Ectodermal cell (in vitro differentiated cells): ENCODE data around the gene MKKS.

Source experiments
- H3K27ac ChIP-seq: 2 replicates; pipeline ENCODE4 v1.7.0; 2013; ENCODE audit warnings: mild to moderate bottlenecking, low read depth, low read length; ENCODE audit not compliant: insufficient read depth, poor library complexity, severe bottlenecking
- H3K27me3 ChIP-seq: 2 replicates; pipeline ENCODE4 v1.7.0; 2013; ENCODE audit warnings: mild to moderate bottlenecking, low read length; ENCODE audit not compliant: insufficient read depth, control insufficient read depth, poor library complexity, severe bottlenecking
- H3K36me3 ChIP-seq: one replicate; pipeline ENCODE4 v1.7.0; 2013; ENCODE audit warnings: low read length; ENCODE audit not compliant: control insufficient read depth, insufficient read depth
- H3K4me1 ChIP-seq: one replicate; pipeline ENCODE4 v1.7.0; 2013; ENCODE audit warnings: low read length; ENCODE audit not compliant: control insufficient read depth, insufficient read depth
- H3K4me3 ChIP-seq: 2 replicates; pipeline ENCODE4 v1.7.0; 2013; ENCODE audit warnings: low read depth, low read length, control low read depth; ENCODE audit not compliant: insufficient read depth
- H3K9me3 ChIP-seq: 2 replicates; pipeline ENCODE4 v1.7.0; 2013; ENCODE audit warnings: mild to moderate bottlenecking, low read length, moderate library complexity; ENCODE audit not compliant: control insufficient read depth
- WGBS, 2 experiments: methylation state at CpG; one replicate each; pipeline ENCODE4 v1.1.7; 2013; ENCODE audit warnings: missing lambda C conversion rate in 2 of 2; 5-methylcytosine and 5-hydroxymethylcytosine counted together

MKKS gene

DNA sequence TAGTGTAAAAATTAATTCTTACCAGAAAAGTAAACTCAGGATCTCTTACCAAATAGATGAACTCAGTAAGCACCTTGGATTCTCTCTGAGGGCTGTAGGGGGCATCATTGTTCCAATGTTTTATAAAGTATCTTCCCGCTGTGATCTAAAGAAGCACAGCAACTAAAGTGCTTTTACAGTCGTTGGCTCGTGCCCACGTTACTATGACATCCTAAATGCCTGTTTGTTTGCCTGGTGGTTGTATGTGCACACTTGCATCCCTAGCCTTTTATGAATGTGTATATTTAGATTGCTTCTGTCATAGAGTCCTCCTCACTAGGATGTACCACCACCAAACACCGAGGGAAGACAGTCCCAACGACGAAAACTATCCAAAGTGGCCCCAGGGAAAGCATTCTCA, 35.6 kb upstream of the MKKS start:
- 22 to 27% methylated on average over 6 to 7 of the region's 7 CpGs for WGBS, 2 experiments
- no peaks in the 10 kb centered on the region for H3K27me3 ChIP-seq
- no peaks in the 10 kb centered on the region for H3K36me3 ChIP-seq
- H3K4me1 ChIP-seq, result peaks cover 55% of the 10 kb centered on the region
- no peak overlapping the region for H3K4me3 ChIP-seq
- no peaks in the 10 kb centered on the region for H3K9me3 ChIP-seq
- H3K27ac ChIP-seq, result peak overlapping the region; percentile 47

DNA sequence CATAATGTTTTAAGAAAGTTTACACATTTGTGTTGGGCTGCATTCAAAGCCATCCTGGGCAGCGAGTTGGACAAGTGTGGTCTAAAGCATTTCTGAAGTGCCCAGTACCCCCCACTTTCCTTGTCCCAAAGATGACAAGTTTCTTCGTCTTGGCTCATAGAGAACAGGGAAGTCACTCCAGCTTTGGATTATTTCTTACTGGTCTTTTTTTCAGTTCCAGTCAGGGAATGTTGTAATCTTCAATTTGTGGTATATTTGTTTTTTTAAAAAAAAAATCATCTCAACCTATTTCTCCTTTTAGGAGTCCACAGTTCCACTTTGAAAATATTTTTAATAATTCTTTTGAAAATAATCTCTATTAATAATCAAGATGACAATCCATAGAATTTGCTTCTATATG, 35.0 kb upstream of the MKKS start:
- 90 to 98% methylated on average over 2 of the region's 2 CpGs for WGBS, 2 experiments
- H3K36me3 ChIP-seq, result no peaks in the 10 kb centered on the region
- no peaks in the 10 kb centered on the region for H3K9me3 ChIP-seq
- no peak overlapping the region for H3K4me3 ChIP-seq
- no peak overlapping the region for H3K27ac ChIP-seq
- H3K4me1 ChIP-seq, result peaks cover 55% of the 10 kb centered on the region
- H3K27me3 ChIP-seq, result no peaks in the 10 kb centered on the region

DNA sequence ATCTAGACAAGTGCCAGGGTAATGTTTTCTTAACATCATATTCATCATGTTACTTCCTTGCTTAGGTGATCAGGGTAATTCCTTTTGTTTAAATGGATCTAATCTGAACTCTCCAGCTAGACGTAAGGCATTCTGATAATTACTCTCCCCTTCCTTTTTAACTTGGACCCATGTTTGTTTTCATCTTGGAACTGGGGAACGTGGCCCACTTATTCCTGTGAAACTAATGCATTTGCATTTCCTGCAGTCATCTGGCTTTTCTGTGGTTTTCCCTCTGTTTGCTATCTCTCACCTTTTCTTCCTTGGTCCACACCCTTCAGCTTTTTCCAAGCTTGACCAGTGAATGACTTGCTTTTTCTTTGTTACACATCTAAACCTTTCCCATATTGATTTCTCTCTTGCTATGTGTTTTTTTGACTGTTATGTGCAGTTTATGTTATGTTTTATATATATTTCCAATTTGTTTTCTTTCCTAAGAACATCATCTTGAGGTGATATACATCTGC, 34.4 kb upstream of the MKKS start:
- 43 to 60% methylated on average over 2 of the region's 2 CpGs for WGBS, 2 experiments
- H3K9me3 ChIP-seq, result peaks cover 2% of the 10 kb centered on the region
- no peak overlapping the region for H3K4me3 ChIP-seq
- H3K36me3 ChIP-seq, result no peaks in the 10 kb centered on the region
- peaks cover 55% of the 10 kb centered on the region for H3K4me1 ChIP-seq
- H3K27me3 ChIP-seq, result no peaks in the 10 kb centered on the region
- peak overlapping the region; percentile 57 for H3K27ac ChIP-seq

DNA sequence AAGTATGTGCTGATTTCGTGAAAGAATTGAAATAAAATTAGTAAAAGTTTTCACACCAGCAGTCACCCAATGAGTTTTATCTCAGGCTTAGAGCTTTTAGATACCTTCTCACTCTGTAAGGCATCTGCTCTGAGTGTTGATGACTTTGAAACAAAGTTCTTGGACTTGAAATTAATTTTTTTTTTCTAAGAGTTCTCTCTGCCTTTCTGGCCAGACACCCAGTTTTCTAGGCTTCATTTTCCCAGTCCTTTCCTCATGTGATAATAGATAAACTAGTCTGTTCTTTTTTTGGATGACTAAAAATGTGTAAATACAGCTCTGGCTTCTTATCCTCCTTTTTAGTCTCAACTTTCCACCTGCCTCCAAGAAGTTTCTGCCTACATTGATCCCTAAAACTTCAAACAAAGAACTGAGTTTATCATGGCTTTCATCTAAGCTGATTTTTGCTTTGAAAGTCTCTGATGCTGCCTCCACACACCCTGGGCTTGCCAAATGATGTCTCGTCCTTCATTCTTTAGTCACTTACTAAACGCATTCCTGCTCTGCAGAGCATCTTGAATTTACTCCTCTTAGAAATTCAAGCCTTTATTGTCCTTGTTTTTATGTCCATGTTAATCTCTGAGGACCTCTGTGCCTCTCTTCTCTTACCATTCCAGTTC, 33.8 kb upstream of the MKKS start:
- Histone ChIP-seq H3K27me3 (no peaks in the 10 kb centered on the region), H3K27ac (peak overlapping the region; percentile 98), H3K4me1 (peaks cover 51% of the 10 kb centered on the region), H3K36me3 (no peaks in the 10 kb centered on the region), H3K9me3 (peaks cover 2% of the 10 kb centered on the region), H3K4me3 (no peak overlapping the region)
- 14 to 29% methylated on average over 2 to 3 of the region's 3 CpGs for WGBS, 2 experiments

DNA sequence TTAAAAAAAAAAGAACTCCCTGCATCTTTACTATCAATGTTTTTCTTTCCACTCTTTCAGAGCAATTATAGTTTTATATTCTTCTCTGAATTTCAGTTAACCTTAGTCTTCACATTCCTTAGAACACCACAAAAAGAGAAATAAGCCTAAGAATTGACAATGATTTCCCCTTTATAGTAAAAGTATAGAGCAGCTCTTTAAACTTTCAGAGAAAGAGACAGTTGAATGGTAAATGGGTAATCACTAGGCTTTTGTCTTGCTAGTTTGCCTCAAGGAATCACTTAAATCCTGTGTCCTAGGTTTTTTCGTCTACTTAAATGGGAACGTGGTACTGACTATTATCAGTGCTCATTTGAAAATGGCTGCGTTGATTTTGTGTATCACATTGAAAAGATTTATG, 32.8 kb upstream of the MKKS start:
- peaks cover 50% of the 10 kb centered on the region for H3K4me1 ChIP-seq
- no peaks in the 10 kb centered on the region for H3K27me3 ChIP-seq
- peaks cover 2% of the 10 kb centered on the region for H3K9me3 ChIP-seq
- WGBS, 2 experiments, result 3 to 6% methylated on average over 2 of the region's 3 CpGs
- H3K4me3 ChIP-seq, result no peak overlapping the region
- H3K27ac ChIP-seq, result peak overlapping the region; percentile 98
- no peaks in the 10 kb centered on the region for H3K36me3 ChIP-seq

DNA sequence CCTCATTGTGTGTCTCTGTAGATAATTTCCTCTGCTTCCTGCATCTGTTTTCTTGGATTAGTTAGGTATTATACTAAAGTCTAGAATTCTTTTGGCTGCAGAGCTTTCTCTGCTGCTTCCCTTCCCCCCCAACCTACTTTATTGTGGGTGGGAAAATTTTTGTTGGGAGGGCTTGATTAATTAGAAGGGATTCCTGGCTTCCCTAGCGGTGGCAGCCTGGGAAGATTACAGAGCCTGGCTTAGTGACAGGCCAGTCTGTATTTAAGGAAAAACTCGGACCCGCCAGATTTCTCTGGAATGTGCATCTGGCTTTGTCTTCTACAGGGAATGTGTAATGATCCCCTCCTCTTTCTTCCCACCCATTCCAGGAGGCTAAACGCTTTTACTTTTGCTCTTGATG, 32.3 kb upstream of the MKKS start:
- Histone ChIP-seq H3K9me3 (peaks cover 2% of the 10 kb centered on the region), H3K27ac (peak overlapping the region; percentile 98), H3K36me3 (no peaks in the 10 kb centered on the region), H3K4me3 (no peak overlapping the region), H3K27me3 (no peaks in the 10 kb centered on the region), H3K4me1 (peaks cover 48% of the 10 kb centered on the region)
- WGBS, 2 experiments, result 1 to 2% methylated on average over 3 to 4 of the region's 4 CpGs

DNA sequence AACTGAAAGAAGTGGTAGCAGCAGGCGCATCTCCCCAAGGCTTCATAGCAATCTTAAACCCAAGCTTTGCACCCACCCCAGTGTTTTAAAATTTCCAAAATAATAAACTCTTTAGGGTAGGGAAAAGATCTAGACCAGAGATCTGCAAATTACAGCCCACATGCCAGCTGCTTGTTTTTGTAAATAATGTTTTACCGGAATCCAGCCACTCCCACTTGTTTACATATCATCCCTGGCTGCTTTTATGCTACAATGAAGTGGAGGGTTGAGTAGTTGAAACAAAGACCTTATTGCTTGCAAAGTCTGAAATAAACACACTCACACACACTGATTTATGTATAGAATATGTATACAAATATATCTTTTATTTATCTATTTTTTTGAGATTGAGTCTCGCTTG, 31.1 kb upstream of the MKKS start:
- Histone ChIP-seq H3K4me1 (peaks cover 47% of the 10 kb centered on the region), H3K4me3 (no peak overlapping the region), H3K36me3 (no peaks in the 10 kb centered on the region), H3K9me3 (peaks cover 2% of the 10 kb centered on the region), H3K27me3 (no peaks in the 10 kb centered on the region), H3K27ac (no peak overlapping the region)
- 94 to 100% methylated on average over 1 to 3 of the region's 3 CpGs for WGBS, 2 experiments

DNA sequence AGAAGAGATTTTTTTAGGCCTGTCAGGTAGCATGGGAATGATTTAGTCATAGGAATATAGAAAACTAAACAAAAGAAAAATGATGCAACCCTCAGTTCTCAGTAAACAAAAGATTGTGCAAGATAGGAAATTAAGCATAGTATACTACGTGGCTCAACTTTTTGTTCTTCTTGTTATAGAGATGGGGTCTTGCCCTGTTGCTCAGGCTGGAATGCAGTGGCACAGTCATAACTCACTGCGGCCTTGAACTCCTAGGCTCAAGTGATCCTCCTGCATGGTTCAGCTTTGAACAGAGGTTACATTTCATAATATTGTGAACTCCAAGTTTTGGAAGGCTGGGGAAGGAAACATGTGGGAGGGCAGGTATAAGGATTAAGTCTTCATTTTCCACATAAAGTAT, 29.6 kb upstream of the MKKS start:
- Histone ChIP-seq H3K27ac (no peak overlapping the region), H3K27me3 (no peaks in the 10 kb centered on the region), H3K4me3 (no peak overlapping the region), H3K4me1 (peaks cover 37% of the 10 kb centered on the region), H3K9me3 (peaks cover 2% of the 10 kb centered on the region), H3K36me3 (no peaks in the 10 kb centered on the region)
- 93 to 94% methylated on average over 2 of the region's 2 CpGs for WGBS, 2 experiments

DNA sequence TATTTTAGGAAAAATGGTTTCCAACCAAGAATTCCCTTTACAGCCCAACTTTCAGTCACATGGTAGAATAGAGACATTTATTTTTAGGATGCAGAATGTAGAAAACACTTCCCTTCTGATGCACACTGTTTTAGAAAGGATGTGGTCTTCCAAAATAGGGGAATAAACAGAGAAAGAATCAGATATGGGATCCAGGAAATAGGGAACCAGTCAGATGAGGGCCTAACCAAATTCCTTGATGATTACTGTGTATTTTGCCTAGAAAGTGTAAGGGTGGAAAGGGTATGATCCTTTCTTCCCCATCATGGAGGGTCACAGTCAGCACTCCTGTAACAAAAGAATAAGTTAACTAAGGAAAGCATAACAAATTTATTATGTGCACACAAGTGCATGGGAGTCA, 28.5 kb upstream of the MKKS start:
- H3K36me3 ChIP-seq, result no peaks in the 10 kb centered on the region
- H3K4me3 ChIP-seq, result no peak overlapping the region
- peaks cover 26% of the 10 kb centered on the region for H3K4me1 ChIP-seq
- no peak overlapping the region for H3K27ac ChIP-seq
- H3K27me3 ChIP-seq, result no peaks in the 10 kb centered on the region
- peaks cover 2% of the 10 kb centered on the region for H3K9me3 ChIP-seq

DNA sequence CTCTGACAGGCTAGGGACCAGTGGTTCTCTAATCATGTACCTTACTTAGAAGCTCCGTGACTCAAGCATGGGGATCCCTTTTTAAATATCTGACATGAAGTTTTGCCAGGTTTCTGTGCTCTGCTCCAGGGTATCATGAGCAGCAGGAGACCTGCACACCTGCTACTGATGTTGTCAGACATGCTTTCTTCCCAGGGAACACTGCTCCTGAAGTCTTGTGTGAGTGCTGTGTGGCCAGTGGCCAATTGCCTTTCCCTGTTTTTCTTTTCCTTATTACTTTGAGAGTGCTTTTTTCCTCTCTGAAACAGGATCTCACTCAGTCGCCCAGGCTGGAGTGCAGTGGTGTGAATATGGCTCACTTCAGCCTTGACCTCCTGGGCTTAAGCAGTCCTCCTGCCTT, 27.5 kb upstream of the MKKS start:
- Histone ChIP-seq H3K36me3 (no peaks in the 10 kb centered on the region), H3K4me3 (no peak overlapping the region), H3K27ac (no peak overlapping the region), H3K9me3 (peaks cover 2% of the 10 kb centered on the region), H3K27me3 (no peaks in the 10 kb centered on the region), H3K4me1 (peaks cover 17% of the 10 kb centered on the region)
- 94 to 96% methylated on average over 2 of the region's 2 CpGs for WGBS, 2 experiments
